HepG2 (cell line): ENCODE measurements around the gene RUSC1. TPM values are rescaled to one million over a fixed set of nuclear protein-coding genes. Genes with fewer than 3 reads are reported as not detected.
A peak's percentile ranks its signal among the peaks of the same experiment; 100 is the strongest.

ENCODE experiments used
- ASH2L ChIP-seq: fragments of 300-600, 200-600 bp; sonication (generic); IDR thresholded peaks from 2 replicates; pipeline ENCODE4 v1.7.0; 2017; ENCODE audit warnings: low read depth, mild to moderate bottlenecking, moderate library complexity, mixed read lengths, low read length; ENCODE audit not compliant: insufficient read length
- CBX1 ChIP-seq: IDR thresholded peaks from one replicate; pipeline ENCODE4 v1.6.1; 2016; ENCODE audit warnings: antibody characterized with exemption, low read depth
- HDAC1 ChIP-seq: sonication (generic); formaldehyde crosslinking; IDR thresholded peaks from 2 replicates; pipeline ENCODE4 v1.5.1; 2020; ENCODE audit warnings: mild to moderate bottlenecking, missing genetic modification reagents
- KAT2B ChIP-seq: fragments of 150-350 bp; IDR thresholded peaks from 2 replicates; pipeline ENCODE4 v1.6.1; 2014; ENCODE audit warnings: low read depth, low read length, borderline replicate concordance
- KDM5B ChIP-seq: sonication (generic); formaldehyde crosslinking; IDR thresholded peaks from 2 replicates; pipeline ENCODE4 v1.4.0; 2020; ENCODE audit warnings: missing genetic modification reagents, mild to moderate bottlenecking, borderline replicate concordance
- MTA1 ChIP-seq: sonication (generic); formaldehyde crosslinking; IDR thresholded peaks from 2 replicates; pipeline ENCODE4 v1.4.0; 2020; ENCODE audit warnings: missing genetic modification reagents, mild to moderate bottlenecking, borderline replicate concordance
- MTF1 ChIP-seq: sonication (generic); formaldehyde crosslinking; IDR thresholded peaks from 2 replicates; pipeline ENCODE4 v1.5.0; 2020; ENCODE audit warnings: missing genetic modification reagents
- NCOA2 ChIP-seq: sonication (generic); formaldehyde crosslinking; IDR thresholded peaks from 2 replicates; pipeline ENCODE4 v1.8.0; 2022; ENCODE audit warnings: inconsistent platforms
- SRSF1 ChIP-seq: fragments of 200-400 bp; formaldehyde crosslinking; optimal IDR thresholded peaks from 2 replicates; pipeline ENCODE3; 2017; ENCODE audit warnings: mild to moderate bottlenecking, low read depth, low read length, moderate library complexity
- SSRP1 ChIP-seq: IDR thresholded peaks from 2 replicates; pipeline ENCODE4 v1.6.1; 2016; ENCODE audit warnings: control low read depth
- TCF12 ChIP-seq, 2 experiments: fragments of 450-650 bp in 1 of 2; sonication (generic) in 1 of 2; formaldehyde crosslinking in 1 of 2; IDR thresholded peaks; 2 replicates each; pipeline versions ENCODE4 v1.6.1 to v1.8.0; 2017 to 2022; ENCODE audit warnings: antibody characterized with exemption in 1 of 2, mild to moderate bottlenecking in 1 of 2, missing genetic modification reagents in 1 of 2, moderate library complexity in 1 of 2
- THAP11 ChIP-seq: IDR thresholded peaks from 2 replicates; pipeline ENCODE4 v1.6.1; 2016; ENCODE audit warnings: missing biosample characterization, missing genetic modification reagents
- ZBTB20 ChIP-seq: sonication (generic); formaldehyde crosslinking; IDR thresholded peaks from 2 replicates; pipeline ENCODE4 v1.8.1; 2023; ENCODE audit warnings: missing genetic modification reagents, low read depth, mild to moderate bottlenecking, borderline replicate concordance
- ZNF160 ChIP-seq: sonication (generic); formaldehyde crosslinking; IDR thresholded peaks from 2 replicates; pipeline ENCODE4 v1.8.0; 2022; ENCODE audit warnings: mild to moderate bottlenecking, inconsistent platforms, missing genetic modification reagents
- ZNF431 ChIP-seq: sonication (generic); formaldehyde crosslinking; IDR thresholded peaks from 2 replicates; pipeline ENCODE4 v1.9.0; 2022; ENCODE audit warnings: missing genetic modification reagents, low read depth, mild to moderate bottlenecking, borderline replicate concordance
- ZNF530 ChIP-seq: sonication (generic); formaldehyde crosslinking; IDR thresholded peaks from 2 replicates; pipeline ENCODE4 v1.5.0; 2020; ENCODE audit warnings: low read depth, mild to moderate bottlenecking, missing genetic modification reagents
- ZNF672 ChIP-seq: sonication (generic); formaldehyde crosslinking; IDR thresholded peaks from 2 replicates; pipeline ENCODE4 v1.8.1; 2022; ENCODE audit warnings: missing genetic modification reagents
- ZSCAN21 ChIP-seq: sonication (generic); formaldehyde crosslinking; IDR thresholded peaks from 2 replicates; pipeline ENCODE4 v1.8.0; 2022; ENCODE audit warnings: mild to moderate bottlenecking, missing genetic modification reagents, moderate library complexity, borderline replicate concordance
- polyA plus RNA-seq, 8 experiments: library from polyadenylated mRNA; depleted of rRNA in 3 of 8; stranded (reverse) in 7 of 8; unstranded in 1 of 8; fragments of >200 nt; fragmentation: Illumina TruSeq in 4 of 8; extraction: Trizol in 4 of 8; gene quantifications; 2 replicates each; pipeline versions ENCODE4 v1.2.1 to v1.2.3, GENCODE V29; 2011 to 2016; ENCODE audit warnings: low read depth in 4 of 8, missing spikeins in 1 of 8, mixed read lengths in 1 of 8; ENCODE audit not compliant: insufficient read depth in 1 of 8
- total RNA-seq, 5 experiments: library from RNA; depleted of rRNA; stranded (reverse); fragments of >200 nt; fragmentation: Illumina TruSeq; extraction: Trizol; gene quantifications; 2 replicates each; pipeline ENCODE4 v1.2.3, GENCODE V29; 2016; ENCODE audit warnings: low read depth in 1 of 5
- TF ChIP-seq, protein P1 (sequence below): sonication (generic); formaldehyde crosslinking; conservative IDR thresholded peaks from 2 replicates; pipeline ENCODE4 v1.8.1; 2023; ENCODE audit warnings: missing genetic modification reagents
- TF ChIP-seq, protein P2 (sequence below): sonication (generic); formaldehyde crosslinking; IDR thresholded peaks from 2 replicates; pipeline ENCODE4 v1.4.0; 2020; ENCODE audit warnings: mild to moderate bottlenecking, missing genetic modification reagents
- TF ChIP-seq, protein P3 (sequence below): IDR thresholded peaks from 2 replicates; pipeline ENCODE4 v1.6.1; 2016
- TF ChIP-seq, protein P4 (sequence below): sonication (generic); formaldehyde crosslinking; IDR thresholded peaks from 2 replicates; pipeline ENCODE4 v1.5.1; 2020; ENCODE audit warnings: missing genetic modification reagents, mild to moderate bottlenecking, borderline replicate concordance

The RUSC1 gene
- total and polyA plus RNA-seq, 2 of the 13 experiments (the other 11 are each of a cell fraction or from before 2014, with no cell fraction given) = 18.7 to 20.4 TPM

DNA sequence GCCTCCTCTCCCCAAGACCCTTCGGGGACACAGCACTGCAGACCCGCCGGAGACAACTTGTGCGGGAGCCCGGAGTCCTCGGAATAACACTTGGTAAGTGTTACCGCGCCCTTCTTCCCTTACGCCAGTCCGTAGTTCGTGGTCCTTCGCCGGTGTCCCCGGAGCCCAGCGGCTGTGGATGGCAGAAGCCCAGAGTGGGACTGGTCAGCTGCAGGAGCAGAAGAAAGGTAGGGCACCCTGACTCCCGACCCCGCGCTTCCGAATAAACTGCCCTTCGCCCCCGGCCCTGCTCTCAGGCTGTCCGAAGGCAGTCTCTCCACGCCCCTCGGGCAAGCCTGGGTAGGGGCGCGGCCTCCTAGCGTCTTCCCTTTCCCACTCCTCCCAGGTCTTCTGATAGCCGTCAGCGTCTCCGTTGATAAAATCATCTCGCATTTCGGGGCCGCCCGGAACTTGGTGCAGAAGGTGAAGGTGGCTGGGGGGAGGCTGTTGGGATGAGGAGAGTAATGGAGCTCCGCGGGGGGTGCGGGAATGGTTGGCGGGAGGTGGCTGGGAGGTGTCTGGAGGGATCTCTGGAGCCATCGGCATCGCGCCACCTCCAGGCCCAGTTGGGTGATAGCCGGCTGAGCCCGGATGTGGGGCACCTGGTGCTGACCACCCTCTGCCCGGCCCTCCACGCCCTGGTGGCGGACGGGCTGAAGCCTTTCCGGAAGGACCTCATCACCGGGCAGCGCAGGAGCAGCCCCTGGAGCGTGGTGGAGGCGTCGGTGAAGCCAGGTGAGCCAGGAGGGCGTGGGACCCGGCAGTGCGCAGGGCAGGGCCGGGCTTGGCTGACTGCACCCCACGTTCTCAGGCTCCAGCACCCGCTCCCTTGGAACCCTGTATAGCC, 4.3 kb downstream of the RUSC1 start (continued):
- TF ChIP-seq, protein P1, sequence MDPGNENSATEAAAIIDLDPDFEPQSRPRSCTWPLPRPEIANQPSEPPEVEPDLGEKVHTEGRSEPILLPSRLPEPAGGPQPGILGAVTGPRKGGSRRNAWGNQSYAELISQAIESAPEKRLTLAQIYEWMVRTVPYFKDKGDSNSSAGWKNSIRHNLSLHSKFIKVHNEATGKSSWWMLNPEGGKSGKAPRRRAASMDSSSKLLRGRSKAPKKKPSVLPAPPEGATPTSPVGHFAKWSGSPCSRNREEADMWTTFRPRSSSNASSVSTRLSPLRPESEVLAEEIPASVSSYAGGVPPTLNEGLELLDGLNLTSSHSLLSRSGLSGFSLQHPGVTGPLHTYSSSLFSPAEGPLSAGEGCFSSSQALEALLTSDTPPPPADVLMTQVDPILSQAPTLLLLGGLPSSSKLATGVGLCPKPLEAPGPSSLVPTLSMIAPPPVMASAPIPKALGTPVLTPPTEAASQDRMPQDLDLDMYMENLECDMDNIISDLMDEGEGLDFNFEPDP (CRISPR knock-in tag) = no peak
- TF ChIP-seq NCOA2 (CRISPR knock-in tag) (no peak), CBX1 (peak; percentile 4), THAP11 (CRISPR knock-in tag) (peak; percentile 55; the same call in 1 of the 2 replicates), MTA1 (no peak), ZBTB20 (no peak), ASH2L (no peak), SRSF1 (peak; percentile 51), KAT2B (no peak), ZNF530 (CRISPR knock-in tag) (no peak), MTF1 (CRISPR knock-in tag) (no peak), ZSCAN21 (CRISPR knock-in tag) (no peak; the same call in 1 of the 2 replicates), ZNF160 (CRISPR knock-in tag) (0 out of 2 replicates have a peak, but pooled peaks have one; percentile 35), ZNF431 (CRISPR knock-in tag) (no peak), HDAC1 (CRISPR knock-in tag) (peak; percentile 55), SSRP1 (CRISPR knock-in tag) (no peak), ZNF672 (no peak), TCF12 (IDR thresholded peaks at IDR 0.05) (no peak), TCF12 (CRISPR knock-in tag; IDR thresholded peaks at IDR 0.05) (0 out of 2 replicates have a peak, but pooled peaks have one; percentile 61), KDM5B (0 out of 2 replicates have a peak, but pooled peaks have one; percentile 14)
- TF ChIP-seq, protein P2, sequence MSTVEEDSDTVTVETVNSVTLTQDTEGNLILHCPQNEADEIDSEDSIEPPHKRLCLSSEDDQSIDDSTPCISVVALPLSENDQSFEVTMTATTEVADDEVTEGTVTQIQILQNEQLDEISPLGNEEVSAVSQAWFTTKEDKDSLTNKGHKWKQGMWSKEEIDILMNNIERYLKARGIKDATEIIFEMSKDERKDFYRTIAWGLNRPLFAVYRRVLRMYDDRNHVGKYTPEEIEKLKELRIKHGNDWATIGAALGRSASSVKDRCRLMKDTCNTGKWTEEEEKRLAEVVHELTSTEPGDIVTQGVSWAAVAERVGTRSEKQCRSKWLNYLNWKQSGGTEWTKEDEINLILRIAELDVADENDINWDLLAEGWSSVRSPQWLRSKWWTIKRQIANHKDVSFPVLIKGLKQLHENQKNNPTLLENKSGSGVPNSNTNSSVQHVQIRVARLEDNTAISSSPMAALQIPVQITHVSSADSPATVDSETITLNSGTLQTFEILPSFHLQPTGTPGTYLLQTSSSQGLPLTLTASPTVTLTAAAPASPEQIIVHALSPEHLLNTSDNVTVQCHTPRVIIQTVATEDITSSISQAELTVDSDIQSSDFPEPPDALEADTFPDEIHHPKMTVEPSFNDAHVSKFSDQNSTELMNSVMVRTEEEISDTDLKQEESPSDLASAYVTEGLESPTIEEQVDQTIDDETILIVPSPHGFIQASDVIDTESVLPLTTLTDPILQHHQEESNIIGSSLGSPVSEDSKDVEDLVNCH (CRISPR knock-in tag) = no peak
- TF ChIP-seq, protein P3, sequence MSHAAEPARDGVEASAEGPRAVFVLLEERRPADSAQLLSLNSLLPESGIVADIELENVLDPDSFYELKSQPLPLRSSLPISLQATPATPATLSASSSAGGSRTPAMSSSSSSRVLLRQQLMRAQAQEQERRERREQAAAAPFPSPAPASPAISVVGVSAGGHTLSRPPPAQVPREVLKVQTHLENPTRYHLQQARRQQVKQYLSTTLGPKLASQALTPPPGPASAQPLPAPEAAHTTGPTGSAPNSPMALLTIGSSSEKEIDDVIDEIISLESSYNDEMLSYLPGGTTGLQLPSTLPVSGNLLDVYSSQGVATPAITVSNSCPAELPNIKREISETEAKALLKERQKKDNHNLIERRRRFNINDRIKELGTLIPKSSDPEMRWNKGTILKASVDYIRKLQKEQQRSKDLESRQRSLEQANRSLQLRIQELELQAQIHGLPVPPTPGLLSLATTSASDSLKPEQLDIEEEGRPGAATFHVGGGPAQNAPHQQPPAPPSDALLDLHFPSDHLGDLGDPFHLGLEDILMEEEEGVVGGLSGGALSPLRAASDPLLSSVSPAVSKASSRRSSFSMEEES (CRISPR knock-in tag) = no peak
- TF ChIP-seq, protein P4, sequence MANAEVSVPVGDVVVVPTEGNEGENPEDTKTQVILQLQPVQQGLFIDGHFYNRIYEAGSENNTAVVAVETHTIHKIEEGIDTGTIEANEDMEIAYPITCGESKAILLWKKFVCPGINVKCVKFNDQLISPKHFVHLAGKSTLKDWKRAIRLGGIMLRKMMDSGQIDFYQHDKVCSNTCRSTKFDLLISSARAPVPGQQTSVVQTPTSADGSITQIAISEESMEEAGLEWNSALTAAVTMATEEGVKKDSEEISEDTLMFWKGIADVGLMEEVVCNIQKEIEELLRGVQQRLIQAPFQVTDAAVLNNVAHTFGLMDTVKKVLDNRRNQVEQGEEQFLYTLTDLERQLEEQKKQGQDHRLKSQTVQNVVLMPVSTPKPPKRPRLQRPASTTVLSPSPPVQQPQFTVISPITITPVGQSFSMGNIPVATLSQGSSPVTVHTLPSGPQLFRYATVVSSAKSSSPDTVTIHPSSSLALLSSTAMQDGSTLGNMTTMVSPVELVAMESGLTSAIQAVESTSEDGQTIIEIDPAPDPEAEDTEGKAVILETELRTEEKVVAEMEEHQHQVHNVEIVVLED (CRISPR knock-in tag) = no peak
